Vagina (tissue), 2 donors: ENCODE data around the gene FOXE3. TPM values are rescaled to one million over a fixed set of nuclear protein-coding genes. Genes with fewer than 3 reads are reported as not detected.

Experiments
- DNase-seq, 2 donors: peaks; one replicate each; pipeline ENCODE4 v3.0.0-alpha.2; 2017; ENCODE audit errors: extremely low spot score in 2 of 2
- H3K27ac ChIP-seq: fragments of 200-600 bp; sonication (generic); one replicate; pipeline ENCODE4 v1.5.1; 2019
- H3K27me3 ChIP-seq: fragments of 200-600 bp; sonication (generic); one replicate; pipeline ENCODE4 v1.5.1; 2019
- H3K36me3 ChIP-seq, 2 donors: fragments of 200-600 bp; sonication (generic); one replicate each; pipeline ENCODE4 v1.5.1; 2017 to 2019
- H3K4me1 ChIP-seq: fragments of 200-600 bp; sonication (generic); one replicate; pipeline ENCODE4 v1.5.1; 2019
- H3K4me3 ChIP-seq, 2 donors: fragments of 200-600 bp; sonication (generic); 1 replicate in 1 of 2; 2 replicates in 1 of 2; pipeline ENCODE4 v1.5.1; 2016 to 2019
- H3K9me3 ChIP-seq: fragments of 200-600 bp; sonication (generic); one replicate; pipeline ENCODE4 v1.5.1; 2019
- CTCF ChIP-seq, 3 experiments: fragments of 450-650 bp in 2 of 3; fragments of 200-600 bp in 1 of 3; sonication (generic) in 1 of 3; IDR thresholded peaks; one replicate each; pipeline ENCODE4 v1.5.1; 2017 to 2019; ENCODE audit warnings: antibody characterized with exemption in 3 of 3, mild to moderate bottlenecking in 2 of 3, moderate library complexity in 2 of 3
- POLR2A ChIP-seq, 2 donors: fragments of 450-650 bp; IDR thresholded peaks; one replicate each; pipeline ENCODE4 v1.6.1; 2017; ENCODE audit warnings: antibody characterized with exemption in 2 of 2, mild to moderate bottlenecking in 2 of 2, moderate library complexity in 2 of 2
- POLR2AphosphoS5 ChIP-seq, 2 donors: sonication (generic); formaldehyde crosslinking; IDR thresholded peaks; one replicate each; pipeline ENCODE4 v1.9.0; 2017; ENCODE audit warnings: antibody characterized with exemption in 2 of 2, mild to moderate bottlenecking in 2 of 2, low read depth in 1 of 2; ENCODE audit not compliant: insufficient read depth in 1 of 2
- intact Hi-C: fragments of 100-400 bp; cut with DNase I; formaldehyde crosslinking; loops from one replicate; pipeline ENCODE4 v1.15.1; 2023
- total RNA-seq: library from RNA; depleted of rRNA; stranded (reverse); fragments of >200 nt; gene quantifications from one replicate; pipeline ENCODE4 v1.2.3, GENCODE V29; 2016

FOXE3 gene
- total RNA-seq, 1 donor from 2014 or later, result not detected

GRCh38 chr1:47441450-47442106, 25.5 kb downstream of the FOXE3 start:
- no peaks in the 10 kb centered on the region for H3K9me3 ChIP-seq
- no peak overlapping the region for H3K4me3 ChIP-seq
- DNase-seq, result no peak
- H3K27ac ChIP-seq, result no peak overlapping the region
- peaks cover 24% of the 10 kb centered on the region for H3K4me1 ChIP-seq
- H3K27me3 ChIP-seq, result peaks cover 29% of the 10 kb centered on the region
- TF ChIP-seq POLR2A (IDR thresholded peaks at IDR 0.05), result no peak
- no peak for TF ChIP-seq CTCF (IDR thresholded peaks at IDR 0.05)
- TF ChIP-seq POLR2AphosphoS5 (IDR thresholded peaks at IDR 0.05; ENCODE audit: insufficient read depth in 1 of 2, low read depth in 1 of 2), result no peak
- no peaks in the 10 kb centered on the region for H3K36me3 ChIP-seq
- intact Hi-C loops, result no loop called here

GRCh38 chr1:47442202-47442601, 26.1 kb downstream of the FOXE3 start:
- Histone ChIP-seq H3K27me3 (peaks cover 29% of the 10 kb centered on the region), H3K27ac (no peak overlapping the region), H3K9me3 (no peaks in the 10 kb centered on the region), H3K4me3 (no peak overlapping the region), H3K36me3 (no peaks in the 10 kb centered on the region), H3K4me1 (peaks cover 18% of the 10 kb centered on the region)
- intact Hi-C loops, result no loop called here
- TF ChIP-seq POLR2AphosphoS5 (IDR thresholded peaks at IDR 0.05; ENCODE audit: insufficient read depth in 1 of 2, low read depth in 1 of 2), result no peak
- no peak for TF ChIP-seq POLR2A (IDR thresholded peaks at IDR 0.05)
- no peak for TF ChIP-seq CTCF (IDR thresholded peaks at IDR 0.05)
- no peak for DNase-seq

GRCh38 chr1:47442842-47443529, 26.9 kb downstream of the FOXE3 start:
- Histone ChIP-seq H3K27ac (no peak overlapping the region), H3K9me3 (no peaks in the 10 kb centered on the region), H3K4me3 (no peak overlapping the region), H3K27me3 (peaks cover 29% of the 10 kb centered on the region), H3K4me1 (peaks cover 16% of the 10 kb centered on the region), H3K36me3 (no peaks in the 10 kb centered on the region)
- intact Hi-C loops, result no loop called here
- TF ChIP-seq POLR2A (IDR thresholded peaks at IDR 0.05) (no peak), POLR2AphosphoS5 (IDR thresholded peaks at IDR 0.05; ENCODE audit: insufficient read depth in 1 of 2, low read depth in 1 of 2) (no peak)
- DNase-seq, result no peak

- TF ChIP-seq POLR2A (IDR thresholded peaks at IDR 0.05), result no peak
- no peak for TF ChIP-seq POLR2AphosphoS5 (IDR thresholded peaks at IDR 0.05; ENCODE audit: insufficient read depth in 1 of 2, low read depth in 1 of 2)
- TF ChIP-seq CTCF (IDR thresholded peaks at IDR 0.05), result no peak
- intact Hi-C loops, result no loop called here
- H3K27ac ChIP-seq, result no peak overlapping the region
- H3K9me3 ChIP-seq, result no peaks in the 10 kb centered on the region
- no peak overlapping the region for H3K4me3 ChIP-seq
- no peak for DNase-seq
- peaks cover 14% of the 10 kb centered on the region for H3K4me1 ChIP-seq
- peaks cover 27% of the 10 kb centered on the region for H3K27me3 ChIP-seq
- H3K36me3 ChIP-seq, result no peaks in the 10 kb centered on the region
Observed at GRCh38 chr1:47443530-47444296, 27.6 kb downstream of the FOXE3 start.

- H3K27me3 ChIP-seq, result peaks cover 21% of the 10 kb centered on the region
- no peaks in the 10 kb centered on the region for H3K36me3 ChIP-seq
- H3K9me3 ChIP-seq, result no peaks in the 10 kb centered on the region
- no peak for DNase-seq
- peak overlapping the region; percentile 3 to 22 for H3K4me3 ChIP-seq
- peaks cover 14% of the 10 kb centered on the region for H3K4me1 ChIP-seq
- intact Hi-C loops, result no loop called here
- no peak for TF ChIP-seq POLR2A (IDR thresholded peaks at IDR 0.05)
- TF ChIP-seq POLR2AphosphoS5 (IDR thresholded peaks at IDR 0.05; ENCODE audit: insufficient read depth in 1 of 2, low read depth in 1 of 2), result no peak
- TF ChIP-seq CTCF (IDR thresholded peaks at IDR 0.05), result no peak
- no peak overlapping the region for H3K27ac ChIP-seq
Observed at GRCh38 chr1:47444297-47444561, 28.1 kb downstream of the FOXE3 start.
